Prostate gland (tissue), 2 donors: Measurements from ENCODE around the gene CHFR.

Source experiments
- POLR2A ChIP-seq: fragments of 450-650 bp; IDR thresholded peaks from one replicate; pipeline ENCODE4 v1.6.1; 2016; ENCODE audit warnings: antibody characterized with exemption, mild to moderate bottlenecking
- POLR2AphosphoS5 ChIP-seq: sonication (generic); formaldehyde crosslinking; IDR thresholded peaks from one replicate; pipeline ENCODE4 v1.6.1; 2017; ENCODE audit warnings: antibody characterized with exemption
- TF ChIP-seq, protein P1 (sequence below), 4 experiments: fragments of 200-600 bp in 2 of 4; fragments of 450-650 bp in 2 of 4; sonication (generic) in 2 of 4; IDR thresholded peaks; 1 replicate in 3 of 4; 2 replicates in 1 of 4; pipeline ENCODE4 v1.5.1; 2016 to 2019; ENCODE audit warnings: antibody characterized with exemption in 4 of 4, mild to moderate bottlenecking in 2 of 4, moderate library complexity in 2 of 4

DNA sequence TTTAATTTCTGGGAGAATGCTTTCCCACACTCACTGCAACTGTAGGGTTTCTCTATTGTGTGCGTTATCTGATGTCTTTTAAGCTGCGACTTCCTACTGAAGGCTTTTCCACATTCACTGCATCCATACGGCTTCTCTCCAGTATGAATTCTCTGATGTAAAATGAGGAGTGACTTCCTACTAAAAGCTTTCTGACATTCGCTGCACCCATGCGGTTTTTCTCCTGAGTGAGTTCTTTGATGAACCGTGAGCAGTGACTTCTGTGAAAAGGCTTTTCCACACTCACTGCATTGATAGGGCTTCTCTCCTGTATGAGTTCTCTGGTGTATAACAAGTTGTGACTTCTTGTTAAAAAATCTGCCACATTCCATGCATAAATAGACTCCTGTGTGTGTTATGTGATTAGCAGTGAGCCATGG lies 39.0 kb upstream of the CHFR start:
- TF ChIP-seq, protein P1, sequence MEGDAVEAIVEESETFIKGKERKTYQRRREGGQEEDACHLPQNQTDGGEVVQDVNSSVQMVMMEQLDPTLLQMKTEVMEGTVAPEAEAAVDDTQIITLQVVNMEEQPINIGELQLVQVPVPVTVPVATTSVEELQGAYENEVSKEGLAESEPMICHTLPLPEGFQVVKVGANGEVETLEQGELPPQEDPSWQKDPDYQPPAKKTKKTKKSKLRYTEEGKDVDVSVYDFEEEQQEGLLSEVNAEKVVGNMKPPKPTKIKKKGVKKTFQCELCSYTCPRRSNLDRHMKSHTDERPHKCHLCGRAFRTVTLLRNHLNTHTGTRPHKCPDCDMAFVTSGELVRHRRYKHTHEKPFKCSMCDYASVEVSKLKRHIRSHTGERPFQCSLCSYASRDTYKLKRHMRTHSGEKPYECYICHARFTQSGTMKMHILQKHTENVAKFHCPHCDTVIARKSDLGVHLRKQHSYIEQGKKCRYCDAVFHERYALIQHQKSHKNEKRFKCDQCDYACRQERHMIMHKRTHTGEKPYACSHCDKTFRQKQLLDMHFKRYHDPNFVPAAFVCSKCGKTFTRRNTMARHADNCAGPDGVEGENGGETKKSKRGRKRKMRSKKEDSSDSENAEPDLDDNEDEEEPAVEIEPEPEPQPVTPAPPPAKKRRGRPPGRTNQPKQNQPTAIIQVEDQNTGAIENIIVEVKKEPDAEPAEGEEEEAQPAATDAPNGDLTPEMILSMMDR (IDR thresholded peaks at IDR 0.05): no peak
- TF ChIP-seq POLR2AphosphoS5 (no peak), POLR2A (no peak)
